GM10266 (cell line): Measurements from ENCODE around the gene GTF2H4.

ENCODE experiments used
- DNase-seq: peaks from one replicate; pipeline ENCODE4 v3.0.0; 2012; ENCODE audit errors: extremely low spot score
- CTCF ChIP-seq: IDR thresholded peaks from 2 replicates; pipeline ENCODE4 v1.5.1; 2012; ENCODE audit warnings: mild to moderate bottlenecking, low read depth; ENCODE audit not compliant: control insufficient read depth, insufficient read depth; ENCODE audit errors: missing control alignments

The GTF2H4 gene

DNA sequence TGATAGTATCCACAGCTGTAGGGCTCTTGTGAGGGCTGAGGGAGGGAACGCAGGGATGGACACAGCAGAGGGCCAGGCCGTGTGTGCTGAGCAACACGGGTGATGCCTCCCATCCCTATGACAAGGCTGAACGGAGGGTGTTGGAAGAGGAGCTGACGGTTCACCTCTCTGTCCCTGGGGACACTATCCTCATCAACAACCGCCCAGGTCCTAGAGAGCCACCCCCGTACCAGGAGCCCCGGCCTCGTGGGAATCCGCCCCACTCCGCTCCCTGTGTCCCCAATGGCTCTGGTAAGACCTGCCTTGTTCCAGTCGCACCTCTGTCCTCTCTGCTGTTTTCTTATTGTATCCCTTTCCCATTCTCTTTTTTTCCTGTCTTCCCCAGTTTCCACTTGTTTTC lies 13.6 kb upstream of the GTF2H4 start:
- no peak for TF ChIP-seq CTCF
- DNase-seq, result no peak

- DNase-seq, result no peak
- TF ChIP-seq CTCF, result no peak
Observed at GRCh38 chr6:30894935-30895334, 13.1 kb upstream of the GTF2H4 start.

DNA sequence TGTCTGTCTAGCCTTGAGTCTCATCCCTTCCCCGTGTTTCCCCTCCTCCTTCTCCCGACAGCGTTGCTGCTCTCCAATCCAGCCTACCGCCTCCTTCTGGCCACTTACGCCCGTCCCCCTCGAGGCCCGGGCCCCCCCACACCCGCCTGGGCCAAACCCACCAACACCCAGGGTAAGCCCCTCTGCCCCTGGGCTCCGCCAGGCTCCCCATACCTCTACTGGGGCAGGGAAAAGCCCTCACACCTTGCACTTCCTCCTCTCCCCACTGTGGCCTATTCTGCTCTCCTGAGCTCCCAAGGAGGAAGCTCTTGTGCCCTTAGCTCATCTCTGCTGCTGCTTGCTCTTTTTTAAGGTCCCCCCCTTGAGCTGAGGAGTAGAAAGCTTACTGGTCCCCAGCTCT lies 12.7 kb upstream of the GTF2H4 start:
- no peak for TF ChIP-seq CTCF
- no peak for DNase-seq

DNA sequence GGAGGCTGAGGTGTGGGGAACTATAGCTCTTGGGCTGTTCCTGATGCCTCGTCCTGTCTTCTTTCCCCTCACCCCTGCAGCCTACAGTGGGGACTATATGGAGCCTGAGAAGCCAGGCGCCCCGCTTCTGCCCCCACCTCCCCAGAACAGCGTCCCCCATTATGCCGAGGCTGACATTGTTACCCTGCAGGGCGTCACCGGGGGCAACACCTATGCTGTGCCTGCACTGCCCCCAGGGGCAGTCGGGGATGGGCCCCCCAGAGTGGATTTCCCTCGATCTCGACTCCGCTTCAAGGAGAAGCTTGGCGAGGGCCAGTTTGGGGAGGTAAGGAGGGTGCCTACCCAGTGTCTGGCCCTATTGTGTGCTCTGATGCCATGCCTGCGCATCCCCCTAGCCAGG lies 11.5 kb upstream of the GTF2H4 start:
- no peak for DNase-seq
- no peak for TF ChIP-seq CTCF

- no peak for DNase-seq
- TF ChIP-seq CTCF, result no peak
Observed at GRCh38 chr6:30897882-30898281, 10.1 kb upstream of the GTF2H4 start.

- no peak for TF ChIP-seq CTCF
- DNase-seq, result no peak
Observed at GRCh38 chr6:30898750-30899360, 9.2 kb upstream of the GTF2H4 start.

DNA sequence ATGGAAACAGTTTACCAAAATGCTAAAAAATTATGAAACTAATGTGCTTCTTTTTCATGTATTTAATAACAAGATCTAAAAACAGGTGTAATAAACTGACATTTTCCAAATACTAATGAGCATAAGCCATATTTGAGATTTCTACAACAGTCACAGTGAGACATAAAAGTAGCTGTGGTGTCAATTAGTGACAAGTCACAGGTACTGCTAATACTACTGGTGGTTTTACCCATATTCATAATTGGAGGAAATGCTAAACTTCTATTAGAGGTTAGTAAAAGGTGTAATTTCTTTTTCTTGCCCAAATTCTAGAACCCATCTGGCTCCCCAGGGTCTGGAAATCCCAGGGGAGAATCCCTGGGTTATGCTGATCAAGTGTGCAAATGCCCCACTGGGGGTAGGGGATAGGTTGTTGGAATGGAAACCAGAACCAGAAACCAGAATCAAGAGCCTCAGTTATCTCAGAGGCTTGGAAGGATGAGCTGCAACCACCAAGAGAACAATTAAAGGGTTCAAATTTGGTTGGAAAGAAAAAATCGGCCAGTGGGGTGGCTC lies 7.1 kb upstream of the GTF2H4 start:
- TF ChIP-seq CTCF, result no peak
- no peak for DNase-seq
